DMS53 (cell line): ENCODE data around the gene SLC6A6.

Source experiments
- DNase-seq: peaks from one replicate; lab custom pipeline; 2025; lab: John Stamatoyannopoulos, UW

The SLC6A6 gene

GRCh38 chr3:14454639-14455310 lies 52.4 kb downstream of the SLC6A6 start:
- DNase-seq, result no peak

- no peak for DNase-seq
Measured at GRCh38 chr3:14455571-14456317, 53.3 kb downstream of the SLC6A6 start.

- DNase-seq, result no peak
Measured at GRCh38 chr3:14456794-14457193, 54.4 kb downstream of the SLC6A6 start.

GRCh38 chr3:14457481-14457880 lies 55.1 kb downstream of the SLC6A6 start:
- no peak for DNase-seq

GRCh38 chr3:14457999-14458398 lies 55.6 kb downstream of the SLC6A6 start:
- no peak for DNase-seq

GRCh38 chr3:14458434-14459275 lies 56.2 kb downstream of the SLC6A6 start:
- no peak for DNase-seq

GRCh38 chr3:14459384-14459783 lies 57.0 kb downstream of the SLC6A6 start:
- DNase-seq, result no peak

GRCh38 chr3:14459787-14460186 lies 57.4 kb downstream of the SLC6A6 start:
- DNase-seq, result no peak

GRCh38 chr3:14460342-14461005 lies 58.1 kb downstream of the SLC6A6 start:
- no peak for DNase-seq

GRCh38 chr3:14461006-14461747 lies 58.8 kb downstream of the SLC6A6 start:
- no peak for DNase-seq

- DNase-seq, result peak; percentile 52
Measured at GRCh38 chr3:14461748-14462324, 59.4 kb downstream of the SLC6A6 start.

- DNase-seq, result no peak
Measured at GRCh38 chr3:14462738-14463137, 60.3 kb downstream of the SLC6A6 start.

- no peak for DNase-seq
Measured at GRCh38 chr3:14463330-14464140, 61.1 kb downstream of the SLC6A6 start.

GRCh38 chr3:14464141-14464465 lies 61.7 kb downstream of the SLC6A6 start:
- DNase-seq, result no peak

GRCh38 chr3:14464521-14464920 lies 62.1 kb downstream of the SLC6A6 start:
- DNase-seq, result no peak

- no peak for DNase-seq
Measured at GRCh38 chr3:14465425-14465824, 63.0 kb downstream of the SLC6A6 start.

GRCh38 chr3:14466179-14466903 lies 63.9 kb downstream of the SLC6A6 start:
- DNase-seq, result no peak

GRCh38 chr3:14467814-14468620 lies 65.6 kb downstream of the SLC6A6 start:
- peak; percentile 33 for DNase-seq

- no peak for DNase-seq
Measured at GRCh38 chr3:14468621-14468981, 66.2 kb downstream of the SLC6A6 start.
